CD4-positive, alpha-beta T cell treated with Interleukin-1 beta for 1 hour (primary cell): Measurements from ENCODE around the gene SAXO2.
"Not testable (repeated sequence)": the region's sequence is repeated elsewhere in the genome, so short reads cannot be mapped to it uniquely, and the experiment has no call there.

Experiments used
- DNase-seq, 2 donors: peaks; one replicate each; pipeline ENCODE4 v3.0.0-alpha.2; 2020 to 2022

The SAXO2 gene

DNA sequence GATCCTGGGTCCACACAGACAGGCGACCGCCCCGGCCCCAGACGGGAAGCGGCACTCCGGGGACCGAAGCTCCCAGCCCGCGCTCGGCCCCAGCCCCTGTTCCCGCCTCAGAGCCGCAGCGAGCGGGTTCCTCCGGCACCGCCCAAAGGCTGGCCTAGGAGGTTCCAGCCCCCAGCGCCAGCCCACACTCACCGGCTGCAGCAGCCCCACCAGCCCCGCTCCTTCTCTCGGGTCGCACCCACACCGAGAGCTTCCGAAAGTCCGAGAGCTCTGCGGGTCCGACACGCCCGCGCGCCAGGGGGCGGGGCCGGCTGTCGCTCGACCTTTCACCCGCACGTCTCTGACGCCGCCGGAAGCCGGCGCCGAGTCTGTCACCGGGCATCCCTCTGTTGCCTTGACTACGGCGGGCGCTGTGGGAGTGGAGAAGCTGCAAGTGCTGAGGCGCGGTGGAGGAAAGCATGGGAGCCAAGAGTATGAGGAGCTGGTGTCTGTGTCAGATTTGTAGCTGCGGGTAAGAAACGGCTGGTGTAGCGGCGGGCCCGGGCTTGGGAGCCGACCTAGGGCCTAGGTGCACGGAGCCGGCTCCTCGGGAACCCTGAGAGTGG lies at the start of gene SAXO2, which contains the start of gene EFL1:
SAXO2 (plus strand) TSS at position 397 of the 605 bp plus-strand sequence; CDS start at position 459, 62 bp downstream.
EFL1 (minus strand) TSS at position 313 of the 605 bp plus-strand sequence. CDS start 956 bp downstream, outside the sequence.
- peak; percentile 91 for DNase-seq

- not testable (repeated sequence) for DNase-seq
These were observed 46.5 kb upstream of the SAXO2 start for GRCh38 chr15:82216092-82216491.

DNA sequence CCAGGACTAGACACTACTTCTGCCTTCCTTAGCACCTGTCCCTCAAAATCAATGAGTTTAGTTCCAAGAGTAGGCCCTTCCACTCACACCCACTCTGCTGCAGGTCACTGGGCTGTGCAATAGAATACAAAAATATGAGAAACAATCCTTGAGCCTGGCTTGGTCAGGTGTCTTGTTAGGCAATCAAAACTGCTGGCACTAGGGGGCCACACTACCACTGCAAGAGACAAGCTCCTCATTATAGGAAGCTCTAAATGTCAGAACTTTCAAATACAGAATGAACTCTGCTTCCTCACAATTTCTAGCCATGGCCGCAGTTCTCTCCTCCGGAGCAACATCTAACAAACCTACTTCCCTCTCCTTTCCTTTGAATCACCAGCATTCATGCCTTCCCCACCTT lies 41.1 kb upstream of the SAXO2 start:
- DNase-seq, result peak; percentile 0 to 11

DNA sequence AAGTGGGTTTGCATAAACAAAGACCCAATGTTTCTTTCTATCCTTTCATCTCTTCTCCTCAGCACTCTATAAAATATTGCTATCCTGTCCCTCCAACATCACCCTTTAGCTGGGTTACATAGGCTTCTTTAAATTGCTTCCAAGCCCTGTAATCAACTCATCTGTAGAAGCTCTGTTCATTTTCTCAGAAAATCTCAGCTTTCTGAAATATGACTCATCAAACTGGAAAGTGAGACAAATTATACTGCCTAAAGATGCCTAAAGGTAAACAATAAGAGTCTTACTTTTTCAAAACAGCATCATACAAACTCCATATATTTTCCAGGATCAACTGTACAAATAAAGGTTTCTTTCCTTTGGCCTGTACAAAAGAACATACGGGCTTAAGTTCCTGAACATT lies 33.9 kb upstream of the SAXO2 start:
- no peak for DNase-seq

GRCh38 chr15:82231233-82231632 lies 31.4 kb upstream of the SAXO2 start:
- no peak for DNase-seq

DNA sequence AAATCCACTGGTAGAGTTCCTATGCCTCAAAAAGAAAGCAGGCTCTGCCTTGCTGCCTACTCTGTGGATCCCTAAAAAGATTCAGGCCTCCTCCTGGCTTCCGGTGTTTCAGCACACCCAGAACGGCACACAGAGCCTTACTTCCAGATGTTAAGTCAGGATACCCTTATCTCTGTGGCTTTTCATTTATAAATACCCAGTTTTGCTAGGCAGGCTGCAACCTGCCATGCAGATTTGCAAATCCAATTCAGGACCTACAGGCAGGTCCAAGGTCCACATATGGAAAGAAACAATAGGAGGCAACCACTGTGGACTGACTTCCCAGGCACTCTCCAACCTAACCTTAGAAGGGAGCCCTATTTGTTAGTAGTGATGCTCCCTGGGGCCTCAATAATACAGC lies 30.8 kb upstream of the SAXO2 start:
- DNase-seq, result no peak

GRCh38 chr15:82237944-82238534 lies 24.6 kb upstream of the SAXO2 start:
- DNase-seq, result not testable (repeated sequence)

DNA sequence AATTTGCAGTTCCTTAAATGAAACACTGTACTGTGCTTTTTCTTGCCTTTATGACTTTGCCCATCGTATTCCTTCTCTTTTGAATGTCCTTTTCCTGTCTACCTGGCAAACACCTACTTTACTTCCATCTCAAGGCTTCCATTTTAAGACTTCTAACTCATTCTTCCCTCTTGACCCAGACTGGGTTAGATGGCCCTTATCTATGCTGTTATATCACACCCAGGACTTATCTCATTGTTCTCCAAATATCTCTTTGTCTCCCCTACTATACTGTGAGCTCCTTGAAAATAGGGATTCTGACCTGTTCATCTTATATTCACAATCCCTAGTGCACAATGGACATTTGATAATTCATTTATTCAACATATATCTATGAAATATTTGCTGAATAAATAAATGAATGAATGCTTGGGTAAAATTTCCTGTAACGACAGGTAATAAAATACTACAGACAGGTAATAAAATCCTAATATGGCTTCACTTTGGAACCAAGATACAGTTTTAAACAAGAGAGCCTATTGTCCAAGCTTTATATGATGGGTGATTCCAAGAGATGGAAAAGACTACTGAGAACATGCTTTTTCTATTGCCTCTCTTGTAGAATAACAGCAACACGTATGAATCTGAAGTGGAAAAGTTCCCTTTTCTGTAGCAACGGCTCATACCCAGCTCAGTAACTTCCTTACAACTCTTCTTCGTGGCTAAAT lies 22.8 kb upstream of the SAXO2 start:
- no peak for DNase-seq

DNA sequence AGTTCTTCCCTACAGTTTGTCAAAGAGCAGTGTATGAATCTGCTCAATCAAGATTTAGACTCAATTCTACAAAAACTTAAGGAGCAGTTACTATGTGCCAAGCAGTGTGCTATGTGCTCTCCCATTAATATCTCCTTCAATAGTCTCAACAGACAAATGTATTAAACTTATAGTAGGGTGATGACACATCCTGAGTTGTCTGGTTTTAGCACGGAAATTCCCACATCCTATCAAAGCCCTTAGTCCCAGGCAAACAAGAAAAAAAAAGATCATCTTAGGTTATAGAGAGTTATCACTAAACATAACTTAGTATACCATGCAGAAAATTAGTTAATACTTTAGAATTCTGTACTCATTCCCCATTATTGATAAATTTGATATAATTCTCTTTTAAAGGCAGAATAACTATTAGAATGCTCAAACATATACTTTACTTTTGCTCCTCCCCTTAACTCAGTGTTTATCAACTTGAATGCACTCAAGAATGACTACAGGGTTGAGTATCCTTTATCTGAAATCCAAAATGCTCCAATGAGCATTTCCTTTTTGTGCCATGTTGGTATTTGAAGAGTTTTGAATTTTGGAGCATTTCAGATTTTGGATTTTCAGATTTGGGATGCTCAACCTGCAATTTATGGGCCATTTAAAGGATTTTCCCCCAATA lies 20.6 kb upstream of the SAXO2 start:
- DNase-seq, result not testable (repeated sequence)

DNA sequence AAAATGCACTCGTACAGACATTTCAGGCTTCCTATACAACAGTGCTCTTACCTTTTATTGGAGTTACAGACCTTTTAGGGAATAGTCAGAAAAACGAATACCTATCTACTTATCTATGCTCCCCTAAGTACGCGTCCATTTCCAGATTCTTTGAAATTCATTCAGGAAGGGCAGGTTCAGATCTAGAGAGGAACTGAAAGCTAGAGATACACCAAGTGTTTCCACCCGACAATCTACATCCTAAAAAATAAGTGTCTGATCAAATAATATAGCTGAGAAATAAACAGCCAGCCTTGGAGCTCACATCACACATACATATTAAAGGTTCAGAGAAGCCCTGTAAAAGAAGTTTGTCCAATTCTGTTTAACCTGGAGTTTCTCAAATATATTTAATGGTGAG lies 19.0 kb upstream of the SAXO2 start:
- DNase-seq, result not testable (repeated sequence)

DNA sequence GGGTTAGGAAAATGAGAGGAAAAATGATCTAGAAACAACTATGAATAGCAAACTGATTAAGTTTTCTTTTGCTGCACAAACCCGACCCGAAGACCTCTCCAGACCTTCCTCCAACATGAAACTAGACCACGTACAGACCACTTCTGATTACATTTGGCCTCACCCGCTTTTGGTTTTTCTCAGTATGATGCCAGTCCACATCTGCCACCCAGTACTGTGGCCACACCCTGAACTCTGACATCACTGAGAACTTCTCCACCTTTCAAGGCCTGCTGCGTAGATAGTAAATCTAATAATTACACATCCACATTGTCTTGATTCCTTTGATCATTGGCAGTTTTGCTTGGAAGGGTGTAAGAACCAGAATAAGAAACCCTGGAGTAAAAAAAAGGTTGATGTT lies 16.7 kb upstream of the SAXO2 start:
- not testable (repeated sequence) for DNase-seq

DNA sequence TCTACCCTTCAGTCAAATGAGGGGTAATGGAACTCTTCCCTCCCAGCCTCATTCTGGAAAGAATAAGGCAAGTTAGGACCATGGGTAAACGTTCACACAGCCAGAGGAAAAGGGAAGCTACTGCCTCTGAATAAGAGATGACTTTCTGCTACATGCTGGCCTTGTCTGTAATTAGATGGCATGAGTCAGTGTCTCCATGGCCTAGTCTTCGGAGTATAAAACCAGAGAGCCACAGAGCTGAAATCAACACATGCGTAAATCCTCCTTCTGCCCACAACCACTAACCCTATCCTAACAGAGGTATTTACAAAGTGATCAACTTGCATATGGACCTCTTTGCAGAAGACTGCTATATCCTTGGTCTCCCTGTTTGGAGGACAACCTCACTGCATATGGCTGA lies 14.4 kb upstream of the SAXO2 start:
- DNase-seq, result not testable (repeated sequence)

DNA sequence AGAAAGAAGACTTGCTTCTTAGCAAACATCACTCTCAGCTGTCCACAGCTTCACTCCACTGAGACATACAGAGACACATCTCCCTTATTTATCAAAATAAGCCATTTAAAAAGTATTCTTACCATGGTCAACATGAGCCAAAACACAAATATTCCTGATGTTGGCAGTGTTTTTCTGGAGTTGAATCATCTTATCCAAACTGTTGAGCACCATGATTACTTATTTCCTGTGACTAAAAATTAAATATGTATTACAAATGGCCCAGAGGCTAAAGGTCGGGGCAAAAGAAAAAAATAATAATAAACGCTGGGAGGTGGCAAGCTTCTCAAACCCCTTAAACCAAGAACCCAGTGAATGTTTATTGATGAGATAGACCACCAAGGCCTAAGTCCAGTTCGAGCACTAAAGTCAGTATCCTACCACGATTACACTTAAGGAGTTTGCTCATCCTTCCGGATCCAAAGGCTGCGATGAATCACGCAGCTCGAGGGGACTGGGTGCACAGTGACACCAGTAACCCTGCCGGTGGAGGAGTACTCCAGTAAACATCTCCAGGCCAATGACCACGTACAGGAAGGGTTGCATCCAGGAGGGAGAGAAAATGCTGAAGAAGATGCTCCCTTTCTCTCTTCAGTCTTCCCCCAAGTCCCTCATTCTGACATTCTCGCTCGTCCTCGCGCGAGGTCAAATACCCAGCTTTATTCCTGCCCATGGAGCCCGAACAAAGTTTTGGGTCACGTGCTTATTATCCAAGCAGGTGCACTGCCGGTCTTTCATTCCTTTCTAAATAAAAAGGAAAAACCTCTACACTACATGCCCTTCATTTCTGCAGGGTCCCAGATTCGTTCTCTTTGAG lies 824 bp upstream of the SAXO2 start:
- DNase-seq, result peak; percentile 3 to 32

GRCh38 chr15:82263350-82263749 lies 732 bp downstream of the SAXO2 start:
- DNase-seq, result no peak

DNA sequence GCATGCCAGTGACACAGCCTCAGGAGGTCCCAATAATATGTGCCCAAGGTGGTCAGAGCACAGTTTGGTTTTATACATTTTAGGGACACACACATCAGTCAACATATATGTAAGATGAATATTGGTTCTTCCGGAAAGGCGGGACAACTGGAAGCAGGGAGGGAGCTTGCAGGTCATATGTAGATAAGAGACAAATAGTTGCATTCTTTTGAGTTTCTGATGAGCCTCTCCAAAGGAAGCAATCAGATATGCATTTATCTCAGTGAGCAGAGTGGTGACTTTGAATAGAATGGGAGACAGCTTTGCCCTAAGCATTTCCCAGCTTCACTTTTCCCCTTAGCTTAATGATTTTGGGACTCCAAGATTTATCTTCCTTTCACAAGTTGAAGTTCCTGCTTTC lies 4.5 kb downstream of the SAXO2 start:
- not testable (repeated sequence) for DNase-seq

DNA sequence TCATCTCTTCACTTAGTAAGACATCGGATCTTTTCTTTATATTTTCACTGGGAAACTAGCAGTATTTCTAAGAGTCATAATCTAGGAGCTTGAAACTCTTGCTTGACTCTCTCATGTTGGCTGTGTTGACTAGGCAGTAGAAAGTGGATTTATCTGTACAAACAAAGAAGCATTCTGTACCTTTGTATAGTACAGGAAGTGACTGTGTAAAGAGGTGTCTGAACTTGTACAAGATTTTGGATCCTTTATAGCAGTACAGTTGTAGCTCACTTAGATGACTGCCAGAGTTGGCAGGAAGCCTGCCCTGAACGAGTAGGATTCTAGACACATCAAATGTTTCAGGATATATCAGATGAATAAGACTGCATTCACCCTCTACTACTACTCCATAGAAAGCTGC lies 5.8 kb downstream of the SAXO2 start:
- not testable (repeated sequence) for DNase-seq

GRCh38 chr15:82272154-82272553 lies 9.5 kb downstream of the SAXO2 start:
- DNase-seq, result no peak

- no peak for DNase-seq
These were observed 12.8 kb downstream of the SAXO2 start for GRCh38 chr15:82275410-82275809.

- DNase-seq, result not testable (repeated sequence)
These were observed 18.7 kb downstream of the SAXO2 start for GRCh38 chr15:82281276-82281675.

- DNase-seq, result not testable (repeated sequence)
These were observed 19.8 kb downstream of the SAXO2 start for GRCh38 chr15:82282386-82282785.

DNA sequence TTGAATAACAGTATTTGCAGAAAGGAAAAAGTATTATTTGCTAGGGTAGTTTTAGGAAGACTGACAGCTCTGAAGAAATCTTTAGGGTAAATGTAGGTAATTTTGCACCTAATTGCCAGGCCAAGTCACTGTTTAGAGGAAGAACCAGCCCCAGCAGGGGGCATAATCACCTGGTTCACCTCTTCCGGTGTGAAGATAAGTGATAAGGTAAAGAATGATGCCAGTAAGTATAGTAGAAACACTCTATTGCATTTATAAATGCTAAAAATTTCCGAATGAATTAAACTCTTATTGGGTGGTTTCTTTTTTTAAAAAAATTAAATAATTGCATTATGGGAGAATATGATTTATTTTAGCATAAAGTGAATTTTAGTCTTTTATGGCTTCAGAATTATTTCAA lies 21.8 kb downstream of the SAXO2 start:
- DNase-seq, result not testable (repeated sequence)

DNA sequence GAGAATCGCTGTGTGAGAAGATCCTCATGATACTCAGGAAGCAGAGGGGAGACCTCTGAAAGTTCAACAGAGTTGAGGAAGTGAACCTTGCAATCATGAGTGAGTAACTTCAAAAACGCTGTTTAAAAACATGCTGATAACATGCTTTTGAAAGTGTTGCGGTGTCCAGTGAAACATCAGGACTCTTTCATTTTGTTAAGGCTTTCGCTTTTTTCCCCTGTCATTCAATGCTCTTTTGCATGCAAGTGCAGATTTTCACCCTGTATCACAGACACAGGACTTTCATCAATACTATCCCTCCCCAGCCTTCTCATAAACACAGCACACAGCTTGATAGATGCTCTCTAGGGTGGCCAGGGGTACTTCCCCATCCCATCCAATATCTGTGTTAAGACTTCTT lies 23.9 kb downstream of the SAXO2 start:
- peak in 1 of 2 donors; percentile 14 for DNase-seq
